ENCODE results near the gene LCA5L.

- TF ChIP-seq ZFP30 (CRISPR knock-in tag; IDR thresholded peaks at IDR 0.05), result no peak
- no peak for TF ChIP-seq TOX (CRISPR knock-in tag; IDR thresholded peaks at IDR 0.05; ENCODE audit: borderline replicate concordance)
- no peak for TF ChIP-seq TSHZ2 (CRISPR knock-in tag; IDR thresholded peaks at IDR 0.05)
- TF ChIP-seq PATZ1 (CRISPR knock-in tag; IDR thresholded peaks at IDR 0.05; ENCODE audit: borderline replicate concordance), result no peak
- TF ChIP-seq ZNF565 (CRISPR knock-in tag; conservative IDR thresholded peaks at IDR 0.05; ENCODE audit: low read depth), result no peak
- no peak for TF ChIP-seq BACH2 (CRISPR knock-in tag; IDR thresholded peaks at IDR 0.05; ENCODE audit: borderline replicate concordance)
- no peak for TF ChIP-seq CREB5 (CRISPR knock-in tag; IDR thresholded peaks at IDR 0.05; ENCODE audit: low read depth)
These were observed 47.8 kb downstream of the LCA5L start for GRCh38 chr21:39397646-39398385.
